HepG2 (cell line): ENCODE results near the gene EPX. TPM values are rescaled to one million over a fixed set of nuclear protein-coding genes. Genes with fewer than 3 reads are reported as not detected.

ENCODE experiments used
- ARNT2 ChIP-seq: sonication (generic); formaldehyde crosslinking; IDR thresholded peaks from 2 replicates; pipeline ENCODE4 v1.8.0; 2022; ENCODE audit warnings: mild to moderate bottlenecking, low read depth, missing genetic modification reagents, moderate library complexity
- CBX1 ChIP-seq: IDR thresholded peaks from one replicate; pipeline ENCODE4 v1.6.1; 2016; ENCODE audit warnings: antibody characterized with exemption, low read depth
- HMG20A ChIP-seq: IDR thresholded peaks from 2 replicates; pipeline ENCODE4 v1.6.1; 2016; ENCODE audit warnings: borderline replicate concordance
- MAFF ChIP-seq: IDR thresholded peaks from 2 replicates; pipeline ENCODE4 v1.6.1; 2011; ENCODE audit warnings: low read depth, low read length, improper control_type of control experiment
- NFE2L2 ChIP-seq: fragments of 150-350 bp; IDR thresholded peaks from 2 replicates; pipeline ENCODE4 v1.6.1; 2014; ENCODE audit warnings: low read length
- NFYB ChIP-seq: sonication (generic); formaldehyde crosslinking; IDR thresholded peaks from 2 replicates; pipeline ENCODE4 v1.4.0; 2020; ENCODE audit warnings: missing genetic modification reagents
- TCF7L2 ChIP-seq: IDR thresholded peaks from 2 replicates; pipeline ENCODE4 v1.6.1; 2011; ENCODE audit warnings: mild to moderate bottlenecking, low read depth, low read length, moderate library complexity
- TFDP1 ChIP-seq: IDR thresholded peaks from 2 replicates; pipeline ENCODE4 v1.6.1; 2016; ENCODE audit warnings: missing compliant biosample characterization, missing genetic modification reagents, borderline replicate concordance
- ZFAT ChIP-seq: sonication (generic); formaldehyde crosslinking; conservative IDR thresholded peaks from 2 replicates; pipeline ENCODE4 v1.8.1; 2023; ENCODE audit warnings: missing genetic modification reagents, inconsistent platforms
- ZNF101 ChIP-seq: sonication (generic); formaldehyde crosslinking; IDR thresholded peaks from 2 replicates; pipeline ENCODE4 v1.4.0; 2020; ENCODE audit warnings: mild to moderate bottlenecking, low read depth, missing genetic modification reagents, borderline replicate concordance
- ZNF260 ChIP-seq: sonication (generic); formaldehyde crosslinking; IDR thresholded peaks from 2 replicates; pipeline ENCODE4 v1.4.0; 2020; ENCODE audit warnings: missing genetic modification reagents, low read depth, mild to moderate bottlenecking, borderline replicate concordance
- ZNF34 ChIP-seq: sonication (generic); formaldehyde crosslinking; IDR thresholded peaks from 2 replicates; pipeline ENCODE4 v1.4.0; 2020; ENCODE audit warnings: mild to moderate bottlenecking, missing genetic modification reagents, borderline replicate concordance
- ZNF407 ChIP-seq: sonication (generic); formaldehyde crosslinking; IDR thresholded peaks from one replicate; pipeline ENCODE4 v1.5.1; 2020; ENCODE audit warnings: mild to moderate bottlenecking, missing genetic modification reagents; ENCODE audit errors: not compliant biosample characterization
- ZNF574 ChIP-seq: sonication (generic); formaldehyde crosslinking; IDR thresholded peaks from 2 replicates; pipeline ENCODE4 v1.4.0; 2020; ENCODE audit warnings: missing genetic modification reagents
- ZNF674 ChIP-seq: sonication (generic); formaldehyde crosslinking; IDR thresholded peaks from 2 replicates; pipeline ENCODE4 v1.5.0; 2020; ENCODE audit warnings: low read depth, mild to moderate bottlenecking, missing genetic modification reagents
- ZNF879 ChIP-seq: sonication (generic); formaldehyde crosslinking; IDR thresholded peaks from 2 replicates; pipeline ENCODE4 v1.8.1; 2023; ENCODE audit warnings: missing genetic modification reagents
- ZSCAN30 ChIP-seq: sonication (generic); formaldehyde crosslinking; IDR thresholded peaks from 2 replicates; pipeline ENCODE4 v1.5.0; 2020; ENCODE audit warnings: mild to moderate bottlenecking, missing genetic modification reagents
- polyA plus RNA-seq, 8 experiments: library from polyadenylated mRNA; depleted of rRNA in 3 of 8; stranded (reverse) in 7 of 8; unstranded in 1 of 8; fragments of >200 nt; fragmentation: Illumina TruSeq in 4 of 8; extraction: Trizol in 4 of 8; gene quantifications; 2 replicates each; pipeline versions ENCODE4 v1.2.1 to v1.2.3, GENCODE V29; 2011 to 2016; ENCODE audit warnings: low read depth in 4 of 8, missing spikeins in 1 of 8, mixed read lengths in 1 of 8; ENCODE audit not compliant: insufficient read depth in 1 of 8
- total RNA-seq, 5 experiments: library from RNA; depleted of rRNA; stranded (reverse); fragments of >200 nt; fragmentation: Illumina TruSeq; extraction: Trizol; gene quantifications; 2 replicates each; pipeline ENCODE4 v1.2.3, GENCODE V29; 2016; ENCODE audit warnings: low read depth in 1 of 5

The EPX gene
- total and polyA plus RNA-seq, 2 of the 13 experiments (the other 11 are each of a cell fraction or from before 2014, with no cell fraction given), result not detected

GRCh38 chr17:58249270-58250133, 57.0 kb downstream of the EPX start (continued):
- TF ChIP-seq ZNF407 (CRISPR knock-in tag) (peak; percentile 79), ZSCAN30 (no peak), HMG20A (no peak), ARNT2 (no peak), ZFAT (CRISPR knock-in tag) (no peak), ZNF34 (CRISPR knock-in tag) (no peak), NFYB (CRISPR knock-in tag) (peak; percentile 6; the same call in 1 of the 2 replicates), ZNF101 (CRISPR knock-in tag) (no peak), NFE2L2 (no peak), TFDP1 (CRISPR knock-in tag) (peak; percentile 93; the same call in 1 of the 2 replicates), ZNF879 (CRISPR knock-in tag) (0 out of 2 replicates have a peak, but pooled peaks have one; percentile 87), ZNF574 (peak; percentile 72), ZNF674 (CRISPR knock-in tag) (peak; percentile 71; the same call in 1 of the 2 replicates), ZNF260 (0 out of 2 replicates have a peak, but pooled peaks have one; percentile 39), CBX1 (peak; percentile 68), TCF7L2 (no peak), MAFF (no peak)
